Adipocyte (in vitro differentiated cells): ENCODE measurements around the gene MAP4.

Experiments
- DNase-seq: peaks from one replicate; pipeline ENCODE4 v3.0.0-alpha.2; 2015; ENCODE audit warnings: low read depth
- H3K27me3 ChIP-seq: replicated peaks from 2 replicates; pipeline ENCODE4 v1.7.0; 2013; ENCODE audit warnings: mild to moderate bottlenecking, low read length, moderate library complexity; ENCODE audit not compliant: control insufficient read depth, insufficient read depth
- H3K36me3 ChIP-seq: 2 replicates; pipeline ENCODE4 v1.7.0; 2013; ENCODE audit warnings: low read length, mild to moderate bottlenecking, moderate library complexity; ENCODE audit not compliant: control insufficient read depth, insufficient read depth, severe bottlenecking
- H3K4me1 ChIP-seq: 2 replicates; pipeline ENCODE4 v1.7.0; 2013; ENCODE audit warnings: mild to moderate bottlenecking, low read length, moderate library complexity; ENCODE audit not compliant: control insufficient read depth, insufficient read depth
- H3K4me3 ChIP-seq: 2 replicates; pipeline ENCODE4 v1.7.0; 2013; ENCODE audit warnings: mild to moderate bottlenecking, low read length, moderate library complexity
- H3K9ac ChIP-seq: 2 replicates; pipeline ENCODE4 v1.7.0; 2013; ENCODE audit warnings: mild to moderate bottlenecking, low read length, moderate library complexity
- H3K9me3 ChIP-seq: 2 replicates; pipeline ENCODE4 v1.7.0; 2013; ENCODE audit warnings: mild to moderate bottlenecking, low read length, moderate library complexity; ENCODE audit not compliant: control insufficient read depth

MAP4 gene

GRCh38 chr3:48034000-48034516 lies 17.8 kb upstream of the MAP4 start:
- no peaks in the 10 kb centered on the region for H3K9me3 ChIP-seq
- peak; percentile 47 for DNase-seq
- no peak overlapping the region for H3K9ac ChIP-seq
- peaks cover 25% of the 10 kb centered on the region for H3K4me1 ChIP-seq
- no peaks in the 10 kb centered on the region for H3K27me3 ChIP-seq
- H3K36me3 ChIP-seq, result no peaks in the 10 kb centered on the region
- H3K4me3 ChIP-seq, result no peak overlapping the region

GRCh38 chr3:48030188-48030587 lies 14.0 kb upstream of the MAP4 start:
- no peak for DNase-seq
- Histone ChIP-seq H3K9ac (no peak overlapping the region), H3K36me3 (no peaks in the 10 kb centered on the region), H3K4me3 (no peak overlapping the region), H3K9me3 (no peaks in the 10 kb centered on the region), H3K4me1 (peaks cover 18% of the 10 kb centered on the region), H3K27me3 (no peaks in the 10 kb centered on the region)

GRCh38 chr3:48026951-48027908 lies 11.0 kb upstream of the MAP4 start:
- Histone ChIP-seq H3K9ac (no peak overlapping the region), H3K4me1 (peaks cover 14% of the 10 kb centered on the region), H3K4me3 (no peak overlapping the region), H3K9me3 (no peaks in the 10 kb centered on the region), H3K36me3 (no peaks in the 10 kb centered on the region), H3K27me3 (no peaks in the 10 kb centered on the region)
- DNase-seq, result no peak

- Histone ChIP-seq H3K9me3 (no peaks in the 10 kb centered on the region), H3K4me3 (no peak overlapping the region), H3K36me3 (no peaks in the 10 kb centered on the region), H3K27me3 (no peaks in the 10 kb centered on the region), H3K9ac (no peak overlapping the region), H3K4me1 (peaks cover 14% of the 10 kb centered on the region)
- no peak for DNase-seq
These were observed 9.9 kb upstream of the MAP4 start for GRCh38 chr3:48026098-48026497.

- no peaks in the 10 kb centered on the region for H3K36me3 ChIP-seq
- H3K9ac ChIP-seq, result no peak overlapping the region
- H3K9me3 ChIP-seq, result no peaks in the 10 kb centered on the region
- H3K4me3 ChIP-seq, result no peak overlapping the region
- H3K27me3 ChIP-seq, result no peaks in the 10 kb centered on the region
- peak; percentile 15 for DNase-seq
- H3K4me1 ChIP-seq, result peaks cover 11% of the 10 kb centered on the region
These were observed 8.2 kb upstream of the MAP4 start for GRCh38 chr3:48024401-48024800.

GRCh38 chr3:48023377-48023776 lies 7.2 kb upstream of the MAP4 start:
- no peaks in the 10 kb centered on the region for H3K27me3 ChIP-seq

GRCh38 chr3:48022178-48022577 lies 6.0 kb upstream of the MAP4 start:
- H3K9ac ChIP-seq, result no peak overlapping the region
- H3K4me3 ChIP-seq, result no peak overlapping the region
- no peaks in the 10 kb centered on the region for H3K36me3 ChIP-seq
- H3K9me3 ChIP-seq, result no peaks in the 10 kb centered on the region
- DNase-seq, result no peak
- H3K27me3 ChIP-seq, result no peaks in the 10 kb centered on the region
- H3K4me1 ChIP-seq, result peaks cover 21% of the 10 kb centered on the region

More at GRCh38 chr3:48023377-48023776, 7.2 kb upstream of the MAP4 start:
- peak; percentile 17 for DNase-seq
- Histone ChIP-seq H3K4me3 (no peak overlapping the region), H3K9me3 (no peaks in the 10 kb centered on the region), H3K9ac (no peak overlapping the region), H3K36me3 (no peaks in the 10 kb centered on the region), H3K4me1 (peaks cover 16% of the 10 kb centered on the region)

GRCh38 chr3:48018841-48019240 lies 2.6 kb upstream of the MAP4 start:
- no peaks in the 10 kb centered on the region for H3K27me3 ChIP-seq
- no peak overlapping the region for H3K9ac ChIP-seq
- H3K4me3 ChIP-seq, result no peak overlapping the region
- H3K9me3 ChIP-seq, result no peaks in the 10 kb centered on the region
- H3K4me1 ChIP-seq, result peaks cover 51% of the 10 kb centered on the region
- no peaks in the 10 kb centered on the region for H3K36me3 ChIP-seq
- peak; percentile 58 for DNase-seq

GRCh38 chr3:48015431-48016180 lies 610 bp downstream of the MAP4 start:
- Histone ChIP-seq H3K9ac (peak overlapping the region; percentile 8), H3K9me3 (no peaks in the 10 kb centered on the region), H3K4me3 (no peak overlapping the region), H3K36me3 (peaks cover under 1% of the 10 kb centered on the region), H3K4me1 (peaks cover 60% of the 10 kb centered on the region), H3K27me3 (no peaks in the 10 kb centered on the region)
- DNase-seq, result peak; percentile 62

- H3K9ac ChIP-seq, result no peak overlapping the region
- H3K36me3 ChIP-seq, result peaks cover 3% of the 10 kb centered on the region
- H3K4me1 ChIP-seq, result peaks cover 60% of the 10 kb centered on the region
- H3K4me3 ChIP-seq, result peak overlapping the region; percentile 35
- DNase-seq, result no peak
- H3K27me3 ChIP-seq, result no peaks in the 10 kb centered on the region
- H3K9me3 ChIP-seq, result no peaks in the 10 kb centered on the region
These were observed 1.9 kb downstream of the MAP4 start for GRCh38 chr3:48014358-48014757.

GRCh38 chr3:48013288-48013980 lies 2.8 kb downstream of the MAP4 start:
- Histone ChIP-seq H3K9me3 (no peaks in the 10 kb centered on the region), H3K4me1 (peaks cover 55% of the 10 kb centered on the region), H3K27me3 (no peaks in the 10 kb centered on the region), H3K4me3 (peak overlapping the region; percentile 35), H3K9ac (no peak overlapping the region), H3K36me3 (peaks cover 9% of the 10 kb centered on the region)
- peak; percentile 73 for DNase-seq
